Body of pancreas (tissue), 4 donors: ENCODE measurements around the gene OR2V2.
"Not testable (repeated sequence)": the region's sequence is repeated elsewhere in the genome, so short reads cannot be mapped to it uniquely, and the experiment has no call there.

ENCODE experiments used
- CTCF ChIP-seq, 7 experiments: fragments of 450-650 bp in 4 of 7; fragments of 200-600 bp in 3 of 7; sonication (generic) in 3 of 7; IDR thresholded peaks; one replicate each; pipeline ENCODE4 v1.5.1; 2016 to 2019; ENCODE audit warnings: antibody characterized with exemption in 7 of 7
- POLR2A ChIP-seq, 3 donors: fragments of 450-650 bp; IDR thresholded peaks; one replicate each; pipeline ENCODE4 v1.6.1; 2016; ENCODE audit warnings: antibody characterized with exemption in 3 of 3, mild to moderate bottlenecking in 2 of 3

GRCh38 chr5:181160755-181161533 is 13.6 kb downstream of the OR2V2 start:
- not testable (repeated sequence) for TF ChIP-seq POLR2A, CTCF (IDR thresholded peaks at IDR 0.05)
